Measurements from ENCODE around the gene ADH1A.

GRCh38 chr4:99275050-99275449 lies 15.7 kb downstream of the ADH1A start:
- TF ChIP-seq CTCF (optimal IDR thresholded peaks at IDR 0.05 in 1 of 3, IDR thresholded peaks at IDR 0.05 in 1 of 3, conservative IDR thresholded peaks at IDR 0.05 in 1 of 3; ENCODE audit: extremely low read depth in 1 of 3, insufficient read depth in 2 of 3, low read length in 3 of 3): no peak
- TF ChIP-seq EZH2 (IDR thresholded peaks at IDR 0.05; ENCODE audit: low read length): no peak

All from keratinocyte (primary cell).